ENCODE measurements around the gene NCAM1. TPM values are rescaled to one million over a fixed set of nuclear protein-coding genes. Genes with fewer than 3 reads are reported as not detected.

The NCAM1 gene
- total RNA-seq, 4 donors from 2014 or later = 7.2 to 18.6 (median 14.4) TPM

- intact Hi-C loops (cut with DNase I; ENCODE audit: low total_unique reads) = no loop called here
- Histone ChIP-seq H3K27me3 (no peaks in the 10 kb centered on the region), H3K4me1 (peaks cover 0 to 8% (median 0%) of the 10 kb centered on the region in 4 donors), H3K4me3 (no peak overlapping the region), H3K27ac (no peak overlapping the region), H3K9me3 (no peaks in the 10 kb centered on the region), H3K36me3 (no peaks in the 10 kb centered on the region)
- WGBS, 2 donors (ENCODE audit: low coverage in 1 of 2) = 56 to 63% methylated on average over 3 of the region's 3 CpGs
- in situ Hi-C loops (cut with MboI; ENCODE audit: low pct_ligation_motif_present in 1 of 4, low pct_unique_long_range_greater_than_20kb in 1 of 4, low sequenced_read_pairs in 3 of 4) = loop anchor here (10.0 to 25.0 kb wide), 2 partner anchors 62 to 525 kb away; no protein-coding TSS in a partner anchor
- DNase-seq = no peak
- TF ChIP-seq EP300 (IDR thresholded peaks at IDR 0.05; ENCODE audit: low read depth) (no peak), POLR2A (IDR thresholded peaks at IDR 0.05) (no peak), CTCF (IDR thresholded peaks at IDR 0.05) (no peak), POLR2AphosphoS5 (IDR thresholded peaks at IDR 0.05) (no peak)
These were observed 151.1 kb downstream of the NCAM1 start for GRCh38 chr11:113112307-113112706.

GRCh38 chr11:113113801-113114704 lies 152.8 kb downstream of the NCAM1 start:
- no peak overlapping the region for H3K4me3 ChIP-seq
- no peak overlapping the region for H3K27ac ChIP-seq
- no peaks in the 10 kb centered on the region for H3K9me3 ChIP-seq
- intact Hi-C loops (cut with DNase I; ENCODE audit: low total_unique reads) = loop anchor here (1.0 kb wide), 1 partner anchor 526 kb away; no protein-coding TSS in a partner anchor
- no peaks in the 10 kb centered on the region for H3K36me3 ChIP-seq
- WGBS, 2 donors (ENCODE audit: low coverage in 1 of 2) = 41 to 76% methylated on average over 2 to 5 of the region's 5 CpGs
- DNase-seq = peak; percentile 27
- in situ Hi-C loops (cut with MboI; ENCODE audit: low pct_ligation_motif_present in 1 of 4, low pct_unique_long_range_greater_than_20kb in 1 of 4, low sequenced_read_pairs in 3 of 4) = loop anchor here (10.0 to 25.0 kb wide), 2 partner anchors 61 to 527 kb away; no protein-coding TSS in a partner anchor
- H3K27me3 ChIP-seq = no peaks in the 10 kb centered on the region
- peaks cover 0 to 8% (median 0%) of the 10 kb centered on the region in 4 donors for H3K4me1 ChIP-seq
- TF ChIP-seq EP300 (IDR thresholded peaks at IDR 0.05; ENCODE audit: low read depth) = no peak
- TF ChIP-seq CTCF (IDR thresholded peaks at IDR 0.05) = peak; percentile 37 to 65 (median 48)

GRCh38 chr11:113114705-113115027 lies 153.4 kb downstream of the NCAM1 start:
- H3K27ac ChIP-seq = no peak overlapping the region
- no peaks in the 10 kb centered on the region for H3K36me3 ChIP-seq
- intact Hi-C loops (cut with DNase I; ENCODE audit: low total_unique reads) = loop anchor here (1.0 kb wide), 1 partner anchor 526 kb away; no protein-coding TSS in a partner anchor
- WGBS, 2 donors (ENCODE audit: low coverage in 1 of 2) = 60 to 72% methylated on average over 2 to 3 of the region's 3 CpGs
- no peaks in the 10 kb centered on the region for H3K9me3 ChIP-seq
- no peaks in the 10 kb centered on the region for H3K27me3 ChIP-seq
- peaks cover 0 to 8% (median 0%) of the 10 kb centered on the region in 4 donors for H3K4me1 ChIP-seq
- in situ Hi-C loops (cut with MboI; ENCODE audit: low pct_ligation_motif_present in 1 of 4, low pct_unique_long_range_greater_than_20kb in 1 of 4, low sequenced_read_pairs in 3 of 4) = loop anchor here (10.0 to 25.0 kb wide), 2 partner anchors 60 to 527 kb away; no protein-coding TSS in a partner anchor
- DNase-seq = no peak
- TF ChIP-seq CTCF (IDR thresholded peaks at IDR 0.05) (no peak), POLR2AphosphoS5 (IDR thresholded peaks at IDR 0.05) (no peak), POLR2A (IDR thresholded peaks at IDR 0.05) (no peak), EP300 (IDR thresholded peaks at IDR 0.05; ENCODE audit: low read depth) (no peak)
- H3K4me3 ChIP-seq = no peak overlapping the region

GRCh38 chr11:113118104-113118503 lies 156.9 kb downstream of the NCAM1 start:
- Histone ChIP-seq H3K9me3 (no peaks in the 10 kb centered on the region), H3K4me1 (peaks cover 0 to 8% (median 0%) of the 10 kb centered on the region in 4 donors), H3K27ac (no peak overlapping the region), H3K36me3 (no peaks in the 10 kb centered on the region), H3K4me3 (no peak overlapping the region), H3K27me3 (no peaks in the 10 kb centered on the region)
- in situ Hi-C loops (cut with MboI; ENCODE audit: low pct_ligation_motif_present in 1 of 4, low pct_unique_long_range_greater_than_20kb in 1 of 4, low sequenced_read_pairs in 3 of 4) = loop anchor here (10.0 to 25.0 kb wide), 2 partner anchors 57 to 531 kb away; no protein-coding TSS in a partner anchor
- DNase-seq = no peak
- WGBS, 2 donors (ENCODE audit: low coverage in 1 of 2) = 68% methylated on average over 1 of the region's 1 CpG; no CpG with 5 or more reads in 1 of the 2 donors
- TF ChIP-seq EP300 (IDR thresholded peaks at IDR 0.05; ENCODE audit: low read depth) (no peak), POLR2A (IDR thresholded peaks at IDR 0.05) (no peak), POLR2AphosphoS5 (IDR thresholded peaks at IDR 0.05) (no peak)
- intact Hi-C loops (cut with DNase I; ENCODE audit: low total_unique reads) = no loop called here

Data from transverse colon (tissue), 4 donors.